HG02970 (cell line): Measurements from ENCODE around the gene TIMM29.

Source experiments
- ATAC-seq: cut with Tn5 transposase; IDR thresholded peaks from one replicate; pipeline ENCODE4 v1.9.1; 2021; ENCODE audit warnings: mild to moderate bottlenecking, moderate library complexity, moderate number of reproducible peaks; ENCODE audit not compliant: unreplicated experiment, low FRiP score

The TIMM29 gene

DNA sequence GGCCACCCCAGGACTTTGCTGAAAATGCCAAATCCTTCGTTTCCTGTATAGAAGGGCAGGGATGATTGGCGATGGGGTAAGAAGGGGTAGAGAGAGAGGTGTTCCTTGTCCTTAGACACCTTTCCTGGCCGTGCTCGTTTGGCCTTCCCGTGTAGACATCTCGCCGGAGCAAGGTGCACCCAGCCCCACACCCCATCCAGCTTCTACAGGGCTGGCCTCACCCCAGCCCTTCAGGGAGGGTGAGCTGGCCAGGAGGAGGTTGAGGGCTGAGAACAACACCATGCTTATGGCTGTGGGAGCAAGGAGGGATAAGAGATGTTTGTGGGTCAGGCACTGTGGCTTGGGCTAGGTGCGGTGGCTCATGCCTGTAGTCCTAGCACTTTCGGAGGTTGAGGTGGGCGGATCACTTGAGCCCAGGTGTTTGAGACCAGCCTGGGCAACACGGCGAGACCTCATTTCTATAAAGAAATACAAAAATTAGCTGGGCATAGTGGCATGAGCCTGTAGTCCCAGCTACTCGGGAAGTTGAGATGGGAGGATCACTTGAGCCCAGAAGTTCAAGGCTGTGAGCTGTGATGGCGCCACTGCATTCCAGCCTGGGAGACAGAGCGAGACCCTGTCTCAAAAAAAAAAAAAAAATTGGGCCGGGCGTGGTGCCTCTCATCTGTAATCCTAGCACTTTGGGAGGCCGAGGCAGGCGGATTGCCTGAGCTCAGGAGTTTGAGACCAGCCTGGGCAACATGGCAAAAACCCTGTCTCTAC lies 47.7 kb downstream of the TIMM29 start:
- no peak for ATAC-seq

GRCh38 chr19:10977742-10978092 lies 49.1 kb downstream of the TIMM29 start:
- no peak for ATAC-seq
